B cell (primary cell): ENCODE measurements around the gene THSD7A. TPM values are rescaled to one million over a fixed set of nuclear protein-coding genes. Genes with fewer than 3 reads are reported as not detected.

Source experiments
- ATAC-seq: fragments of 200-7000 bp; cut with Tn5 transposase; one replicate; pipeline ENCODE4 v1.10.0; 2021; ENCODE audit warnings: low read depth, mild to moderate bottlenecking, moderate number of reproducible peaks, moderate library complexity
- CTCF ChIA-PET: fragments of 350-600 bp; sonication (Branson Sonifier 250); formaldehyde crosslinking; loops from one replicate; lab custom pipeline; 2021; ENCODE audit warnings: antibody characterized with exemption, inconsistent platforms; lab: Charles Lee
- POLR2A ChIA-PET: fragments of 350-600 bp; sonication (Branson Sonifier 250); formaldehyde crosslinking; loops from one replicate; lab custom pipeline; 2021; ENCODE audit warnings: antibody characterized with exemption; lab: Charles Lee
- DNase-seq: peaks from one replicate; pipeline ENCODE4 v3.0.0; 2013
- H2AFZ ChIP-seq: 2 replicates; pipeline ENCODE4 v1.6.1; 2012; ENCODE audit warnings: mild to moderate bottlenecking, low read depth, low read length; ENCODE audit not compliant: insufficient read depth, poor library complexity, severe bottlenecking
- H3K27ac ChIP-seq, 2 donors: 1 replicate in 1 of 2; 2 replicates in 1 of 2; pipeline ENCODE4 v1.5.1; 2012 to 2013; ENCODE audit warnings: low read length in 2 of 2, mild to moderate bottlenecking in 2 of 2, moderate library complexity in 1 of 2
- H3K27me3 ChIP-seq, 4 experiments: fragments of 200-600 bp in 1 of 4; sonication (generic) in 1 of 4; replicated peaks in 1 of 4; 1 replicate in 2 of 4; 2 replicates in 2 of 4; pipeline versions ENCODE4 v1.6.1 to v1.7.0; 2013 to 2016; ENCODE audit warnings: low read length in 3 of 4, mild to moderate bottlenecking in 2 of 4, mixed read lengths in 1 of 4, moderate library complexity in 1 of 4; ENCODE audit not compliant: insufficient read depth in 4 of 4, control insufficient read depth in 3 of 4; ENCODE audit errors: control extremely low read depth in 1 of 4
- H3K36me3 ChIP-seq, 2 experiments: replicated peaks in 1 of 2; 1 replicate in 1 of 2; 2 replicates in 1 of 2; pipeline versions ENCODE4 v1.6.1 to v1.7.1; 2013; ENCODE audit warnings: low read length in 1 of 2; ENCODE audit not compliant: insufficient read depth in 2 of 2, control insufficient read depth in 1 of 2; ENCODE audit errors: control extremely low read depth in 1 of 2, extremely low read depth in 1 of 2
- H3K4me1 ChIP-seq, 2 donors: fragments of 200-600 bp in 1 of 2; sonication (generic) in 1 of 2; 1 replicate in 1 of 2; 2 replicates in 1 of 2; pipeline versions ENCODE4 v1.5.1 to v1.6.1; 2013 to 2017; ENCODE audit warnings: low read length in 2 of 2; ENCODE audit not compliant: control insufficient read depth in 2 of 2, insufficient read depth in 2 of 2
- H3K4me2 ChIP-seq: replicated peaks from 2 replicates; pipeline ENCODE3; 2012; ENCODE audit warnings: mild to moderate bottlenecking, low read depth, low read length; ENCODE audit not compliant: poor library complexity, severe bottlenecking
- H3K4me3 ChIP-seq, 5 experiments: fragments of 200-600 bp in 1 of 5; sonication (generic) in 1 of 5; 1 replicate in 3 of 5; 2 replicates in 2 of 5; pipeline versions ENCODE4 v1.5.1 to v1.7.0; 2011 to 2016; ENCODE audit warnings: low read length in 4 of 5, mild to moderate bottlenecking in 4 of 5, low read depth in 2 of 5, control low read depth in 1 of 5, moderate library complexity in 1 of 5; ENCODE audit not compliant: insufficient read depth in 1 of 5; ENCODE audit errors: control extremely low read depth in 1 of 5, extremely low read depth in 1 of 5
- H3K79me2 ChIP-seq: fragments of 200-600 bp; sonication (generic); one replicate; pipeline ENCODE4 v1.6.0; 2016; ENCODE audit warnings: low read length; ENCODE audit not compliant: control insufficient read depth, insufficient read depth
- H3K9ac ChIP-seq: fragments of 200-600 bp; sonication (generic); 2 replicates; pipeline ENCODE4 v1.6.1; 2017; ENCODE audit warnings: mild to moderate bottlenecking, low read length, moderate library complexity
- H3K9me3 ChIP-seq, 3 donors: one replicate each; pipeline versions ENCODE4 v1.6.1 to v1.7.1; 2013; ENCODE audit warnings: low read length in 2 of 3; ENCODE audit not compliant: control insufficient read depth in 2 of 3, insufficient read depth in 1 of 3; ENCODE audit errors: control extremely low read depth in 1 of 3
- H4K20me1 ChIP-seq: 2 replicates; pipeline ENCODE4 v1.6.0; 2012; ENCODE audit warnings: mild to moderate bottlenecking, low read length; ENCODE audit not compliant: insufficient read depth, control insufficient read depth, poor library complexity, severe bottlenecking
- H3K27ac Mint-ChIP-seq: one replicate; pipeline ENCODE4 v1.8.0; 2021; ENCODE audit warnings: mixed read lengths
- H3K27me3 Mint-ChIP-seq: one replicate; pipeline ENCODE4 v1.8.0; 2021; ENCODE audit warnings: mixed read lengths
- H3K4me1 Mint-ChIP-seq: one replicate; pipeline ENCODE4 v1.8.0; 2021; ENCODE audit warnings: mixed read lengths
- H3K4me3 Mint-ChIP-seq: one replicate; pipeline ENCODE4 v1.8.0; 2021; ENCODE audit warnings: mixed read lengths
- H3K9me3 Mint-ChIP-seq: one replicate; pipeline ENCODE4 v1.8.0; 2022; ENCODE audit warnings: mixed read lengths; ENCODE audit not compliant: insufficient read depth
- CTCF ChIP-seq: fragments of 200-600 bp; IDR thresholded peaks from one replicate; pipeline ENCODE4 v1.8.0; 2022; ENCODE audit warnings: antibody characterized with exemption, mild to moderate bottlenecking
- EZH2 ChIP-seq: IDR thresholded peaks from 2 replicates; pipeline ENCODE4 v1.6.1; 2012; ENCODE audit warnings: borderline replicate concordance, low read depth, mild to moderate bottlenecking, moderate library complexity, low read length; ENCODE audit not compliant: insufficient read depth, poor library complexity, severe bottlenecking
- WGBS: methylation state at CpG from one replicate; pipeline ENCODE4 v1.1.5; 2013; ENCODE audit warnings: missing lambda C conversion rate; ENCODE audit not compliant: insufficient coverage; 5-methylcytosine and 5-hydroxymethylcytosine counted together
- intact Hi-C: fragments of 100-400 bp; cut with micrococcal nuclease; formaldehyde crosslinking; loops from one replicate; pipeline ENCODE4 v1.10.0; 2022
- polyA plus RNA-seq: library from polyadenylated mRNA; depleted of rRNA; stranded (reverse); fragments of >200 nt; gene quantifications from 2 replicates; pipeline ENCODE4 v1.2.3, GENCODE V29; 2012
- total RNA-seq, 2 donors: library from RNA; stranded (reverse); fragments of 120-200 nt in 1 of 2; gene quantifications; 1 replicate in 1 of 2; 2 replicates in 1 of 2; pipeline versions ENCODE4 v1.2.3 to v1.2.4, GENCODE V29; 2013 to 2022

The THSD7A gene
- total and polyA plus RNA-seq, 2 donors (not counting 1 experiment from before 2014, with no cell fraction given), result not detected

- H3K4me1 ChIP-seq, result no peaks in the 10 kb centered on the region
- no peaks in the 10 kb centered on the region for H3K36me3 ChIP-seq
- H3K79me2 ChIP-seq, result no peaks in the 10 kb centered on the region
- Mint-ChIP-seq H3K9me3 (peaks cover 1% of the 10 kb centered on the region), H3K4me3 (no peak overlapping the region), H3K27me3 (no peaks in the 10 kb centered on the region), H3K4me1 (no peaks in the 10 kb centered on the region), H3K27ac (no peak overlapping the region)
- ATAC-seq, result no peak
- H4K20me1 ChIP-seq, result no peaks in the 10 kb centered on the region
- ChIA-PET POLR2A (no interaction called here), CTCF (no interaction called here)
- no peak overlapping the region for H3K27ac ChIP-seq
- no peaks in the 10 kb centered on the region for H3K27me3 ChIP-seq
- no peak for TF ChIP-seq EZH2
- TF ChIP-seq CTCF, result no peak
- H3K4me2 ChIP-seq, result no peak overlapping the region
- no peak overlapping the region for H3K4me3 ChIP-seq
- intact Hi-C loops, result no loop called here
- H2AFZ ChIP-seq, result no peak overlapping the region
- H3K9me3 ChIP-seq, result no peaks in the 10 kb centered on the region
- DNase-seq, result no peak
- no peak overlapping the region for H3K9ac ChIP-seq
Measured at GRCh38 chr7:11506417-11506816, 325.6 kb downstream of the THSD7A start.

GRCh38 chr7:11505471-11505985, 326.5 kb downstream of the THSD7A start:
- Histone ChIP-seq H3K36me3 (no peaks in the 10 kb centered on the region), H2AFZ (no peak overlapping the region), H3K9ac (no peak overlapping the region), H3K27ac (no peak overlapping the region), H3K9me3 (no peaks in the 10 kb centered on the region), H4K20me1 (no peaks in the 10 kb centered on the region), H3K4me1 (no peaks in the 10 kb centered on the region), H3K27me3 (no peaks in the 10 kb centered on the region), H3K79me2 (no peaks in the 10 kb centered on the region), H3K4me3 (no peak overlapping the region), H3K4me2 (no peak overlapping the region)
- intact Hi-C loops, result no loop called here
- ChIA-PET CTCF (no interaction called here), POLR2A (no interaction called here)
- Mint-ChIP-seq H3K27me3 (no peaks in the 10 kb centered on the region), H3K27ac (no peak overlapping the region), H3K9me3 (peaks cover 6% of the 10 kb centered on the region), H3K4me1 (no peaks in the 10 kb centered on the region), H3K4me3 (no peak overlapping the region)
- WGBS, result 100% methylated on average over 1 of the region's 3 CpGs
- no peak for TF ChIP-seq CTCF
- no peak for TF ChIP-seq EZH2
- DNase-seq (no peak), ATAC-seq (no peak)
